NT2/D1 (cell line): ENCODE measurements around the gene PLD5.
"Not testable (repeated sequence)": the region's sequence is repeated elsewhere in the genome, so short reads cannot be mapped to it uniquely, and the experiment has no call there.

Source experiments
- DNase-seq: peaks from one replicate; pipeline ENCODE4 v3.0.0-alpha.2; 2011; ENCODE audit warnings: low read depth, low spot score
- H3K27me3 ChIP-seq: 2 replicates; pipeline ENCODE4 v1.6.0; 2011; ENCODE audit warnings: mild to moderate bottlenecking; ENCODE audit not compliant: insufficient read length, insufficient read depth
- H3K36me3 ChIP-seq: 2 replicates; pipeline ENCODE4 v1.6.1; 2011; ENCODE audit warnings: mild to moderate bottlenecking, low read length, mixed read lengths; ENCODE audit not compliant: insufficient read depth, insufficient read length
- H3K4me1 ChIP-seq: 2 replicates; pipeline ENCODE4 v1.5.1; 2011; ENCODE audit not compliant: insufficient read depth, insufficient read length
- H3K4me3 ChIP-seq: 2 replicates; pipeline ENCODE4 v1.5.1; 2011; ENCODE audit warnings: low read depth; ENCODE audit not compliant: insufficient read length
- H3K9ac ChIP-seq: 2 replicates; pipeline ENCODE4 v1.6.0; 2011; ENCODE audit warnings: low read depth; ENCODE audit not compliant: insufficient read length
- H3K9me3 ChIP-seq: 2 replicates; pipeline ENCODE4 v1.5.1; 2011; ENCODE audit warnings: mild to moderate bottlenecking, low read length; ENCODE audit not compliant: insufficient read depth
- SUZ12 ChIP-seq: IDR thresholded peaks from 2 replicates; pipeline ENCODE4 v1.6.1; 2011; ENCODE audit not compliant: insufficient read length, insufficient read depth; ENCODE audit errors: extremely low read depth
- YY1 ChIP-seq: IDR thresholded peaks from 2 replicates; pipeline ENCODE4 v1.6.1; 2011; ENCODE audit not compliant: insufficient read length, insufficient read depth
- ZNF274 ChIP-seq: IDR thresholded peaks from 2 replicates; pipeline ENCODE4 v1.6.1; 2011; ENCODE audit warnings: mild to moderate bottlenecking, low read depth, low read length

PLD5 gene

DNA sequence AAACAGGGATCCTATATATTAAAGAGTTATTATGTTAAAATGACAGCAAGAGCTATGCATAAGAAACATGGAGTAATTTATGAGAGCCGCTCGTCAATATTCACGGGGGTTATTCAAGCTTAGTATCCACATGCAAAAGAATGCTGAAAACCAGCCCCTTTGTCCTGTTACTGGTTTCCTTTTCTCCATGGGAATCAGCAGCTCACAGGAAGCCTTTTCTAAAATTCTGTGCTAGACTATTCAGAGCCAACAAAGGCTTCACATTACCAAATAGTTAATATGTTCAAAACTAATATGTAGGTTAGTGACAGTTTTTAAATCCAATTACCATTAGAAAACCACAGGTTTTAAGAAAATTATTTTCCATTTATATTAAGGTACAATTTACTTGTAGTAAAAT is 300.0 kb downstream of the PLD5 start:
- DNase-seq: no peak
- H3K9me3 ChIP-seq: no peaks in the 10 kb centered on the region
- H3K9ac ChIP-seq: no peak overlapping the region
- no peaks in the 10 kb centered on the region for H3K4me1 ChIP-seq
- no peaks in the 10 kb centered on the region for H3K36me3 ChIP-seq
- no peak overlapping the region for H3K4me3 ChIP-seq
- no peaks in the 10 kb centered on the region for H3K27me3 ChIP-seq
- TF ChIP-seq ZNF274: no peak
- no peak for TF ChIP-seq SUZ12

DNA sequence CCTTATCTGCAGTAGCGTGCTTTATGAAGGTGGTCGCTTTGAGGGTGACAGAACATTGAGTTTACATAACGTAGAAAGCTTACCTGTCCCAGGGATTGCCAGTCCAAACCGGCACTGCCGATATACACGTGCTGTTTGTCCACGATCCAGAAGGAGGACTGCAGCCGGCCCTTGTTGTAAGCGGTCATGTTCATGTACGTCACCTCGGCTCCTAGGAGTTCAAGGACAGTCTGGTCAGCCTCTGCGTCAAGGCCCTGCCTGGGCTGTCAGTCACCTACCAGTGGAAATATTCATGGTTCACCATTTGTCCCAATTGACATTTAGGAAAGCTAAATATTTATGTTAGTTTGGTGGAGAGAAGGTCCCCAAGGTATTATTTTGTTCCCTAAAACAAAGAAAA is 304.6 kb downstream of the PLD5 start:
- no peaks in the 10 kb centered on the region for H3K4me1 ChIP-seq
- TF ChIP-seq YY1: no peak
- TF ChIP-seq SUZ12: no peak
- no peak for TF ChIP-seq ZNF274
- no peak overlapping the region for H3K4me3 ChIP-seq

DNA sequence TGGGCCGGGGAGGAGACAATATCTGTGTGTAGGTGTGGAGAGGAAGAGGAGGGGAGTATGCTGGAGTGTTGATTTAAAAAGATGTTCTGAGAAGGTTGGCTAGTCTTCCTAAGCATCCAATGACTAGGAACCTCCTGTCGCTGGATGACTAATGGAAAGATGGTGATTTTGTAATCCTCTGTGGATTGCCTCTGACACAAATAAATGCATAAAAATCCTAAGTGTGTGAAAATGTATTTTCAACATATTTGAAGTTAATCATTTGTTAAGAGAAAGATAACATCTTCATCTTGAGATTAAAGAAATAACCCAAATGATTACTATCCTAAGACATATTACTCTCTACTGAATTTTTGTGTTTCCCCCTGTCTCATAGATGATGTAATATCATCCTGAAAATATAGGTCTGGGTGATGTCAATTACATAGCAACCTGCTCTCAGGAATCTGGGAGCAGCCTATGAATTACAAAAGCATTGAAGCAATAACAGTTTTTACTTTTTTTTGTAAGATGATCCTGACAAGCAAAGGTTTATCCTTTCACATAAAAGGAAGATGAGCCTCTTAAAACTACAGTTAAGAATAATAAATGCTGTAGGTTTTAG is 305.1 kb downstream of the PLD5 start:
- no peaks in the 10 kb centered on the region for H3K36me3 ChIP-seq
- H3K4me1 ChIP-seq: no peaks in the 10 kb centered on the region
- peaks cover 24% of the 10 kb centered on the region for H3K9me3 ChIP-seq
- DNase-seq: no peak
- H3K4me3 ChIP-seq: no peak overlapping the region
- no peaks in the 10 kb centered on the region for H3K27me3 ChIP-seq
- H3K9ac ChIP-seq: no peak overlapping the region
- TF ChIP-seq ZNF274 (no peak), SUZ12 (no peak), YY1 (no peak)

More for the DNA sequence above, 304.6 kb downstream of the PLD5 start:
- Histone ChIP-seq H3K9me3 (peaks cover 20% of the 10 kb centered on the region), H3K9ac (no peak overlapping the region), H3K27me3 (no peaks in the 10 kb centered on the region), H3K36me3 (no peaks in the 10 kb centered on the region)
- DNase-seq: no peak

DNA sequence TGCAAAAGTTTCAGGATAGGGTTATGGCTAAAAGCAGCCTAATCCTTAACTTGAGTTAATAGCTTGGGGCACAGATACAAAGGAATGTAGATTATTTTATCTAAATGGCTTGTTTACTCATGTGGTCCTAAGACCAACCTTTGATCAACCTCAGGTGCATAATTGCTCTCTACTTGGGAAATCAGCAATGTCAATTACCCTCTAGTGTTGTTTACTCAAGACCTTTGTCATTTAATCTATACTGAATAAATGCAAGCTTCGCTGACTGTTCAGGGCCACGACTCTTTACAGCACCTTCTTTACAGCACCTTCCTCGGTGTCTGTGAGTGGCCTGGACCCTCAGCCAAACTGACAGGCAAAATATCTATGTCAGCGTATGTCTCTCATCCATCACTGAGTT is 308.1 kb downstream of the PLD5 start:
- Histone ChIP-seq H3K36me3 (no peaks in the 10 kb centered on the region), H3K4me3 (no peak overlapping the region), H3K4me1 (no peaks in the 10 kb centered on the region), H3K27me3 (no peaks in the 10 kb centered on the region), H3K9ac (no peak overlapping the region), H3K9me3 (peaks cover 26% of the 10 kb centered on the region)
- DNase-seq: peak; percentile 46
- TF ChIP-seq ZNF274 (no peak), YY1 (no peak), SUZ12 (no peak)

DNA sequence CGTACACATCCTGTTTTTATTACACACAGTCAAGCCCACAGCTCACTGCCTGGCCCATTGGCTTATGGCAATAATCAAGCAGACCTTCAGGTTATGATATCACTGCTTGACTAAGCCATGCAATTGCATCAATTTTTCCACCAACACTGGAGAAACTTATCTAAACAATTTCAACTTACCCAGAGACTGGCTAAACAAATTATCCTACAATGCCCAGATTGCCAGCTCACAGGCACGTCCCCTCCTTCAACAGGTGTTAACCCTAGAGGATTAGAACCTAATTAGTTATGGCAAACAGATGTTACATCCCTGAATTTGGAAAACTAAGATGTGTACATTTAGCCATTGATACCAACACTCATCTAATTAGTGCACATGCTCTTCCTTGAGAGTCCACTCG is 310.0 kb downstream of the PLD5 start:
- peaks cover 26% of the 10 kb centered on the region for H3K9me3 ChIP-seq
- not testable (repeated sequence) for H3K9ac ChIP-seq, H3K4me1 ChIP-seq, H3K36me3 ChIP-seq, H3K4me3 ChIP-seq, H3K27me3 ChIP-seq, DNase-seq

DNA sequence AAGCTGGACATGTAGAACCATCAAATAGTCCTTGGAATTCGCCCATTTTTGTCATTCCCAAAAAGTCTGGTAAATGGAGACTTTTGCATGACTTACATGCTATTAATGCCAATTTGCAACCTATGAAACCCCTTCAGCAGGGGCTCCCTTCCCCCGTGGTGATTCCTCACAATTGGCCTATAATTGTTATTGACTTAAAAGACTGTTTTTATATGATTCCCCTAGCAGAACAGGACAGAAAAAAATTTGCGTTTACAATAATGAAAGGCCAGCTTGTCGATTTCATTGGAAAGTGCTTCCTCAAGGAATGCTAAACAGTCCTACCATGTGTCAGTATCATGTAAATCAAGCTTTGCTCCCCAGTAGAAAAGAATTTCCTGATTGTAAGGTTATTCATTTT is 311.5 kb downstream of the PLD5 start:
- H3K4me1 ChIP-seq, H3K27me3 ChIP-seq, H3K4me3 ChIP-seq, H3K9ac ChIP-seq, H3K36me3 ChIP-seq, DNase-seq: not testable (repeated sequence)
- H3K9me3 ChIP-seq: peaks cover 26% of the 10 kb centered on the region

DNA sequence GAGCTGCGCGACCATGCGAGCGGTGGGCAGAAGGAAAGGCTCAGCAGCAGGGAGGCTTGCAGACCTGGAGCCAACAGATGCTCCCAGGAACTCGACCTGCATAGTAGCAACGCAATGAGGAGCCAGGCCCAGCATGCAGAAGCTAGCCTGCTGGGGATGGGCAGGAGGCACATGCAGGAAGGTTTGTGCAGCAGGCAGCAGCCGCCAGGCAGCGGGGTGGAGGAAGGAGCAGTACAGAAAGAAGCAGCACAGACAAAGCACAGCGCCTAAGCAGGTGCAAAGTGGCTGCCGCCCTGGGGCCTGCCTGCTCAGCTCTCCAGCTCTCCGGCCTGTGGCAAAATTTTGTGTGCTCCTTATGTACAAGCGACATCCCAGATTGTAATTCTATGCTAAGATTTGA is 312.1 kb downstream of the PLD5 start:
- H3K4me3 ChIP-seq: no peak overlapping the region
- DNase-seq: no peak
- no peak overlapping the region for H3K9ac ChIP-seq
- no peaks in the 10 kb centered on the region for H3K36me3 ChIP-seq
- H3K9me3 ChIP-seq: peaks cover 26% of the 10 kb centered on the region
- H3K27me3 ChIP-seq: no peaks in the 10 kb centered on the region
- TF ChIP-seq ZNF274: no peak
- TF ChIP-seq SUZ12: no peak
- no peak for TF ChIP-seq YY1
- H3K4me1 ChIP-seq: no peaks in the 10 kb centered on the region
